GM12875 (cell line): ENCODE data around the gene SLC25A4.

Experiments
- H3K4me3 ChIP-seq: one replicate; pipeline ENCODE4 v1.5.1; 2011; ENCODE audit warnings: low read depth, low read length, control low read depth
- TF ChIP-seq, protein P1 (sequence below): IDR thresholded peaks from 2 replicates; pipeline ENCODE4 v1.5.1; 2011; ENCODE audit warnings: low read depth, mild to moderate bottlenecking, control low read depth, inconsistent platforms, low read length, moderate library complexity, borderline replicate concordance; ENCODE audit not compliant: insufficient read depth

SLC25A4 gene

DNA sequence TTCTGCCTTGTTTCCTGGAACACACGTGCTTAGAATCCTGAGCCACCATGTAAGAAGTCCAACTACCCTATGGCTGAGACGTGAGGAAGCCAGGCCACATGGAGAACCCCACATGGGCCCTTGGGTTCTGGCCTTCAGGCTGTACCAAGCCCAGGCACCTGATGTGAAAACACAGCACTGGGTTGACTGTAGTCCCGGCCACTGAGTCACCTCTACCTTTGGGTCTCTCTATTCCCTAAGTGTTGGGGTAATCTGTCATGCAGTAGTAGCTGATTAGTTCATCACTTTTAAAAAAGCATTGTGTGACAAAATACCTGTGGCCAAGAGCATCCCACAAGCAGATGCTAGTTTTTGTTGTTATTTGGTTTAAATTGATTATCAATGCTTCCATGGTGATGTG, 36.4 kb downstream of the SLC25A4 start:
- TF ChIP-seq, protein P1, sequence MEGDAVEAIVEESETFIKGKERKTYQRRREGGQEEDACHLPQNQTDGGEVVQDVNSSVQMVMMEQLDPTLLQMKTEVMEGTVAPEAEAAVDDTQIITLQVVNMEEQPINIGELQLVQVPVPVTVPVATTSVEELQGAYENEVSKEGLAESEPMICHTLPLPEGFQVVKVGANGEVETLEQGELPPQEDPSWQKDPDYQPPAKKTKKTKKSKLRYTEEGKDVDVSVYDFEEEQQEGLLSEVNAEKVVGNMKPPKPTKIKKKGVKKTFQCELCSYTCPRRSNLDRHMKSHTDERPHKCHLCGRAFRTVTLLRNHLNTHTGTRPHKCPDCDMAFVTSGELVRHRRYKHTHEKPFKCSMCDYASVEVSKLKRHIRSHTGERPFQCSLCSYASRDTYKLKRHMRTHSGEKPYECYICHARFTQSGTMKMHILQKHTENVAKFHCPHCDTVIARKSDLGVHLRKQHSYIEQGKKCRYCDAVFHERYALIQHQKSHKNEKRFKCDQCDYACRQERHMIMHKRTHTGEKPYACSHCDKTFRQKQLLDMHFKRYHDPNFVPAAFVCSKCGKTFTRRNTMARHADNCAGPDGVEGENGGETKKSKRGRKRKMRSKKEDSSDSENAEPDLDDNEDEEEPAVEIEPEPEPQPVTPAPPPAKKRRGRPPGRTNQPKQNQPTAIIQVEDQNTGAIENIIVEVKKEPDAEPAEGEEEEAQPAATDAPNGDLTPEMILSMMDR = no peak
- H3K4me3 ChIP-seq = no peak overlapping the region

DNA sequence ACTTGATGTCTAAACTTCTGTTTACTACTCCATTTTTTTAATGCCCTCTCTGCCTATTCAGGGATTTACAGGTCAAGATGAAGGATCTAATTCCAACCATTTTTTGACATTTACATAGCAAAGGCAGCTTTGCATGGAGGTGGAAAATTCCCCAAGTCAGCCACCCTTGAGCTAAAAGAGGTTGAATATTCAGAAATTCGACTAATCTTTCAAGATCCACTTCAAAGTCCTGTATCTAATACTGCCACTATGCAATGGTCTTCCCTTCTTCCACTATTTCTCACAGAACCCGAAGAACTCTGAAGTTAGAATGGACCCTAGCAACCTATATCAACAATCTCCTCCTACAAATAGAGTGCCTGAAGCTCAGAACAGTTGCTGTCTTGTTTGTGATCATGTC, 39.2 kb downstream of the SLC25A4 start:
- H3K4me3 ChIP-seq = no peak overlapping the region
- TF ChIP-seq, protein P1 = no peak

DNA sequence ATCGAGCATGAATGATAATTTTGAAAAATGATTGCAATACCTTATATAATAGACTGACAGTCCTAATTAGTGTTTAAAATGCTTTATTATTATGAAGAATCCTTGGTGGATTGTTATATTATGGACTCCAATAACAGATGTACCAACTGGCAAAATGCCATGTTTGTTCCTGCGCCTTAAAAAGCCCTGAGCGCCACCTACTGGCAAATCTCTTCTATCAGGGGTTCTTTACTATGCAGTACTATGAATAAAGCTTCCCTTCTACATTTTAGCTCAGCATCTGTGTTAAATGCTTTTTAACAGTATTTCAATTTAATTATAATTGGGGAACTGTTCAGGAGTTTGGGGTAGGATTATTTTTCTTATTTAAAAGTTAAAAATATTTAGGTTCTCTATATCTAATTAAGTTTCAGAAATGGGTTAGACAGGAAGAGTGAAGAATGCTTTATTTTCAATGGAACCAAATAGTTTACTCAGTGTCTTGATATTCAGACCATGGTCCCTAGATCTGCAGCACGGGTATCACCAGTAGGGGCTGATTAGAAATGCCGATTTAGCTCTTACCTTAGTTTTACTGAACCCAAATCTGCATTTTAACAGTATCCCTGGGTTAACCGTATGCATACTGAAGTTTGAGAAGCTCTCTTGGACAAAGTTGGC, 40.7 kb downstream of the SLC25A4 start:
- H3K4me3 ChIP-seq = no peak overlapping the region
- TF ChIP-seq, protein P1 = peak; percentile 67

DNA sequence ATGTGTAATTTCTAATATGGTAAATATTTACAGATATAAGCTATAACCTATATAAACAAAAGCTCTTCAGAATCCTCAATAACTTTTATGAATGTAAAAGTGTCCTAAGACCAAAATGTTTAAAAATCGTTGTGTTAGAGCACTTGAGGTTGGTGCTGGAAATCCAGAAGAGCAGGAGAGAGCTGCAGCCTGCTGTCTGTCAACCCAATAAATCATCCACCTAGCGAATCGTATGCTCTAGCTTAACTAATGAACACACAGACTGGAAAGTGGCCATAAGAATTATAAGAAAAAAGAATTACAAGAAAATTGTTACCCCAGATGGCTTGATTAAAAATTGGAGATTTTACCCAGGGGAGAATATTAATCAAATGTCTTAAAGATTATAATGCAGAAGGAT, 43.7 kb downstream of the SLC25A4 start:
- no peak overlapping the region for H3K4me3 ChIP-seq
- TF ChIP-seq, protein P1 = no peak

DNA sequence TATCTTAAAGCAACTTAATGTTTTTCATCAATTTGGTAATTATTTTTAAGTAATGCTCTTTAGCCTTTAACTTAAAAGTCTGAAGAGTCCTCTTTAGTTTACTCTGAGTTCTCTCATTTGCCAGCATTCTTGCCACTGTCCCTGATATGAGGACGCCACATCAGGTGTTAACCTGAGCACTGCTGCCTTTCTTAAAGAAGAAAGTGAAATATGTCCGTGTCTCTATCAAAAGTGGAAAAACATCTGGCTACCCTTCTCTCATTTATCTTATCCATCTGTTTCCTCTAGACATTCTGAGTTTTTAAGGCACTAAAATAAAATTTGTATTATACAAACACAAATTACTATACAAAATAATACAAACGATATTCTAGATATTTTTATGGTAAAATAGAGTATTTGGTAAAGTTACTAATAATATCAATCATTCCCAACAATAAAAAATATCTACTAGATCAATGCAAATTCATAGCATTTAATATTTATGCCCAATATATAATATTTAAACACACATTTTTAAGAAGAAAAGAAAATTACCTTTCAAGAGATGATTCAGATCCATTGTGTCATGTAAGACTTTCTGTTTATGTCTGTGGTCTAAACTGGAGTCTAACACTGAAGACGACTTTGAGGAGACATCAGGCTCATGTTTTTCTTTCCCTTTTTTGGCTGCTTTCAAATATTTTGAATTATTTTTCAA, 46.7 kb downstream of the SLC25A4 start:
- no peak overlapping the region for H3K4me3 ChIP-seq
- TF ChIP-seq, protein P1 = no peak

DNA sequence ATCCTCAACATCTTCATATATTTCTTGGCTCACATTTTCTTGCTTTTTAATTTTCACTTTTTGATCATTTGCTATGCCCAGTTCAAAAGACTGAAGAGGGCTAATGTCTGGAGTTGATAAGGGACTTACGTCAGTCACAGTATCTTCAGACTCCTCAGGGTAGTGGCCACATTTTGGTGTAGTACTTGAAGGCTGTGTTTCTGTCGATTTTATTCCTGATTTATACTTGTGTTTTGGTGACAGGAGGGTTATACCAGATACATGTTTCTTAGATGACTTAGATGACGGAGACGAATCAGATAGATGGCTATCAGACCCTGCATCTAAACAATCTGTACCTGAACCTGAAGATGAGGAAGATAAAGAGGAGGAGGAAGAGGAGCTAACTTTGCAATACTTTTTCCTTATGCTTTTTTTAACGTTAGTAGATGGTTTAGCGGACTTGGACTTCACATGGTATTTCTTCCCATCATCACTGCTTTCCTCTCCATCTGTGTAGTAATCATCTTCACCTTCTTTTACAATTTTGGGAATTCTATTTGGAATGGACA, 47.3 kb downstream of the SLC25A4 start:
- no peak overlapping the region for H3K4me3 ChIP-seq
- TF ChIP-seq, protein P1 = no peak

DNA sequence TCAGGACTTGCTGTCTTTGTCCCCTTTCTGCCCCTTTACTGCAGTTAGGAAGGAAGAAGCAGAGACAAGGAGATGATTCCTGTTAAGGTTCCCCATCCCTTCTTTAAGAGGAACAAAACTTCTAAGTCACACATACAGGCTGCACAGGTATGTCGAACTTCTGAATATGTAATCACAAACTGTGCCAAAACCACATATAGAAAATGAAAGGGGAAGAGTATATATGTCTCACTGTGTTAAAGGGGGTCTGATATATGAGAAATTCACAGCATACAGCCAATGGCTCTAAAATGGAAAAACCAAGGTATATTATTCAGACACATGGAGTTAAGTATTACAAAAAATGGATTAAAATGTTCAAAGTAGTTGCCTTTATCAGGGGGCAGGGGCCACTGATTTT, 49.0 kb downstream of the SLC25A4 start:
- TF ChIP-seq, protein P1 = no peak
- H3K4me3 ChIP-seq = no peak overlapping the region
